K562 (cell line): ENCODE data around the gene MYL12B.

Experiments used
- IRF1 ChIP-seq: sonication (generic); formaldehyde crosslinking; IDR thresholded peaks from 2 replicates; pipeline ENCODE4 v1.8.0; 2022; ENCODE audit warnings: missing genetic modification reagents, mild to moderate bottlenecking, borderline replicate concordance
- ZNF263 ChIP-seq: sonication (generic); formaldehyde crosslinking; IDR thresholded peaks from 2 replicates; pipeline ENCODE4 v1.8.0; 2022; ENCODE audit warnings: mild to moderate bottlenecking, missing genetic modification reagents, borderline replicate concordance

GRCh38 chr18:3233433-3234168 lies 28.3 kb upstream of the MYL12B start:
- TF ChIP-seq IRF1 (CRISPR knock-in tag): no peak
- TF ChIP-seq ZNF263 (CRISPR knock-in tag): no peak
